SK-N-SH (cell line): Measurements from ENCODE around the gene MAPKAPK3. TPM values are rescaled to one million over a fixed set of nuclear protein-coding genes. Genes with fewer than 3 reads are reported as not detected.

Experiments used
- CTCF ChIA-PET: fragments of 300-600, 350-600 bp; formaldehyde crosslinking; extraction: SDS; loops from one replicate; lab custom pipeline; 2021; lab: Yijun Ruan, JAX
- POLR2A ChIA-PET: fragments of 350-600 bp; sonication (Branson Sonifier 250); formaldehyde crosslinking; extraction: SDS; loops from one replicate; lab custom pipeline; 2020; ENCODE audit warnings: antibody characterized with exemption, inconsistent platforms; lab: Yijun Ruan, JAX
- DNase-seq: peaks from one replicate; pipeline ENCODE4 v3.0.0; 2012
- H2AFZ ChIP-seq: fragments of 200-600 bp; sonication (generic); 2 replicates; pipeline ENCODE4 v1.8.1; 2016; ENCODE audit warnings: antibody characterized with exemption, mild to moderate bottlenecking, low read depth
- H3F3A ChIP-seq: fragments of 200-600 bp; sonication (generic); replicated peaks from 2 replicates; pipeline ENCODE3; 2016; ENCODE audit warnings: antibody characterized with exemption, mild to moderate bottlenecking; ENCODE audit not compliant: insufficient read depth
- H3K27ac ChIP-seq, 2 experiments: fragments of 200-500 bp in 1 of 2; fragments of 200-600 bp in 1 of 2; sonication (Bioruptor generic) in 1 of 2; sonication (generic), shearing (Covaris generic) in 1 of 2; 2 replicates each; pipeline versions ENCODE4 v1.5.1 to v1.6.1; 2014 to 2016; ENCODE audit warnings: low read depth in 2 of 2, inconsistent platforms in 1 of 2, low read length in 1 of 2, mild to moderate bottlenecking in 1 of 2, mixed read lengths in 1 of 2
- H3K27me3 ChIP-seq: fragments of 200-600 bp; sonication (generic), shearing (Covaris generic); 2 replicates; pipeline ENCODE4 v1.6.1; 2016; ENCODE audit warnings: mixed run types; ENCODE audit not compliant: insufficient read depth
- H3K36me3 ChIP-seq, 2 experiments: fragments of 200-500 bp in 1 of 2; fragments of 200-600 bp in 1 of 2; sonication (Bioruptor generic) in 1 of 2; sonication (generic) in 1 of 2; replicated peaks in 1 of 2; 2 replicates each; pipeline versions ENCODE3 to v1.5.1; 2014 to 2016; ENCODE audit warnings: low read length in 1 of 2, mild to moderate bottlenecking in 1 of 2; ENCODE audit not compliant: insufficient read depth in 2 of 2, control insufficient read depth in 1 of 2
- H3K4me1 ChIP-seq, 2 experiments: fragments of 200-500 bp in 1 of 2; fragments of 200-600 bp in 1 of 2; sonication (Bioruptor generic) in 1 of 2; sonication (generic), shearing (Covaris generic) in 1 of 2; 2 replicates each; pipeline versions ENCODE4 v1.5.1 to v1.6.1; 2014 to 2016; ENCODE audit warnings: low read depth in 1 of 2, low read length in 1 of 2, mixed run types in 1 of 2; ENCODE audit not compliant: insufficient read depth in 2 of 2, control insufficient read depth in 1 of 2
- H3K4me2 ChIP-seq: fragments of 200-600 bp; sonication (generic), shearing (Covaris generic); 2 replicates; pipeline ENCODE4 v1.6.1; 2017; ENCODE audit warnings: mixed run types
- H3K4me3 ChIP-seq, 2 experiments: fragments of 200-500 bp in 1 of 2; fragments of 200-600 bp in 1 of 2; sonication (Bioruptor generic) in 1 of 2; sonication (generic), shearing (Covaris generic) in 1 of 2; 2 replicates each; pipeline versions ENCODE4 v1.5.1 to v1.8.1; 2014 to 2016; ENCODE audit warnings: low read depth in 2 of 2, inconsistent platforms in 1 of 2, low read length in 1 of 2, mild to moderate bottlenecking in 1 of 2, mixed read lengths in 1 of 2, moderate library complexity in 1 of 2
- H3K79me2 ChIP-seq: fragments of 200-600 bp; sonication (generic); 2 replicates; pipeline ENCODE4 v1.8.1; 2017; ENCODE audit warnings: mild to moderate bottlenecking; ENCODE audit not compliant: insufficient read depth
- H3K9ac ChIP-seq: fragments of 200-600 bp; sonication (generic); 2 replicates; pipeline ENCODE4 v1.6.1; 2017; ENCODE audit warnings: mixed run types
- H3K9me2 ChIP-seq: fragments of 200-600 bp; sonication (generic); 2 replicates; pipeline ENCODE4 v1.6.1; 2017; ENCODE audit warnings: mixed run types
- H3K9me3 ChIP-seq: fragments of 200-600 bp; sonication (generic); 2 replicates; pipeline ENCODE4 v1.6.1; 2017; ENCODE audit warnings: mixed run types, mild to moderate bottlenecking, moderate library complexity
- H4K20me1 ChIP-seq: fragments of 200-600 bp; sonication (generic); 2 replicates; pipeline ENCODE4 v1.6.1; 2017; ENCODE audit warnings: mild to moderate bottlenecking, mixed run types; ENCODE audit not compliant: insufficient read depth
- CHD2 ChIP-seq: fragments of 150-350 bp; IDR thresholded peaks from 2 replicates; pipeline ENCODE4 v1.6.1; 2018; ENCODE audit warnings: low read length; ENCODE audit not compliant: partially characterized antibody
- EP300 ChIP-seq, 2 experiments: IDR thresholded peaks; 2 replicates each; pipeline versions ENCODE4 v1.4.0 to v1.6.1; 2012; ENCODE audit warnings: borderline replicate concordance in 1 of 2, low read depth in 1 of 2, low read length in 1 of 2
- FOSL2 ChIP-seq: IDR thresholded peaks from 2 replicates; pipeline ENCODE4 v1.4.0; 2012; ENCODE audit warnings: low read depth, mild to moderate bottlenecking, moderate library complexity, borderline replicate concordance
- MXI1 ChIP-seq: IDR thresholded peaks from 2 replicates; pipeline ENCODE4 v1.6.1; 2012; ENCODE audit warnings: mild to moderate bottlenecking, low read depth, low read length, improper control_type of control experiment
- RFX5 ChIP-seq: IDR thresholded peaks from 2 replicates; pipeline ENCODE4 v1.6.1; 2012; ENCODE audit warnings: mild to moderate bottlenecking, improper control_type of control experiment, low read length
- TCF12 ChIP-seq: IDR thresholded peaks from 2 replicates; pipeline ENCODE4 v1.4.0; 2012
- YY1 ChIP-seq: IDR thresholded peaks from 2 replicates; pipeline ENCODE4 v1.4.0; 2012; ENCODE audit warnings: low read depth, mild to moderate bottlenecking
- WGBS: methylation state at CpG from one replicate; pipeline ENCODE4 v1.1.6; 2017; ENCODE audit warnings: low lambda C conversion rate; 5-methylcytosine and 5-hydroxymethylcytosine counted together
- polyA plus RNA-seq, 3 experiments: library from polyadenylated mRNA; depleted of rRNA; stranded (reverse); fragments of >200 nt; gene quantifications; 2 replicates each; pipeline ENCODE4 v1.2.3, GENCODE V29; 2012

MAPKAPK3 gene
- polyA plus RNA-seq, 1 of the 3 experiments (the other 2 are of a cell fraction), result 29.4 TPM

- TF ChIP-seq EP300 (IDR thresholded peaks at IDR 0.05; ENCODE audit: borderline replicate concordance in 1 of 2, low read depth in 1 of 2, low read length in 1 of 2), result no peak
Observed at GRCh38 chr3:50609763-50610085, 7.2 kb upstream of the MAPKAPK3 start (continued).

DNA sequence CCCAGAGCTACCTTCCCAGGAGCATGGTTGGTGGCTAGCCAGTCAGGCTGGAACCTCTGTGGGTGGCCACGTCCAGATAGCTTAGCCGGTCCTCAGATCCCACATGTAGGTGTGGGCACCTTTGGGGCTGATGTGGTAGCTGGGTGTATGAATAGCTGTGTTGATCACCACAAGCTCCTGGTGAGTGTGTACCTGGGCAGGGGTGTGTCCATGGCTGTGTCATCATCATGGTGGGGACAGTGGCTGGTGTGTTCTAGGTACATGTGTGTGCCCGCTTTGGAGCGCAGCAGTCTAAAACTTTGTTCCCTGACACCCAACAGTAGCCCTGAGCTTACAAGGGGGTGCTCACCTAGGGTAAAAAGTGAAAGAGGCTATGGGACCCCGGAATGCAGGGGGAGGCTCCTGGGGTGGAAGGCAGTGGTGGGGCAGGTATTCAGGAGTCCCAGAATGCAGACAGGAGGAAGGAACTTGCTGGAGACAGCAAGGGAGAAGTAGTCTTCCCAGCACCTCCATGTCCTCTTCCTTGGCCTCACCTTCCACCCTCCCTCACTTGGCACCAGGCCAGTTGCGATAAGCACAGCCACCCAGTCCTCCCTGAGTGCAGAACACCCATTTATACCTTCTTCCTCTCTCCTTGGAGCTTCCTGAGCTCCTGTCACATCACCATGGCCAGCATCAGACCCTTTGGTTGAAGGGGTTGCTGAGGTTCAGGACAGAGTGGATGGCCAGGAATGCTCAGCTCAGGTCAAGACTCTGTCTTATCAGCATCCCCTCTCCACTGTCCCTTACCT is 6.6 kb upstream of the MAPKAPK3 start:
- H4K20me1 ChIP-seq, result no peaks in the 10 kb centered on the region
- H3K9me3 ChIP-seq, result no peaks in the 10 kb centered on the region
- H3F3A ChIP-seq, result no peaks in the 10 kb centered on the region
- no peak overlapping the region for H3K27ac ChIP-seq
- H3K4me3 ChIP-seq, result peak overlapping the region in 1 of 2 experiments; percentile 56; a peak in 1 of 4 replicates
- no peak for TF ChIP-seq MXI1
- no peaks in the 10 kb centered on the region for H3K9me2 ChIP-seq
- H3K4me2 ChIP-seq, result peak overlapping the region; percentile 87; the same call in 1 of the 2 replicates
- no peak for DNase-seq
- H3K4me1 ChIP-seq, result peaks cover 0 to 34% of the 10 kb centered on the region in 2 experiments; a peak in 1 of 4 replicates
- H3K27me3 ChIP-seq, result no peaks in the 10 kb centered on the region
- H3K9ac ChIP-seq, result no peak overlapping the region
- no peaks in the 10 kb centered on the region for H3K79me2 ChIP-seq
- ChIA-PET CTCF (interaction anchor here (0.6 to 25.1 kb wide), 8 partner anchors 7 to 1059 kb away, joined by 3 to 648 read pairs (median 5); partner anchors contain the start of genes C3orf18 and HEMK1), POLR2A (interaction anchor here (0.8 to 1.6 kb wide), 4 partner anchors 9 to 41 kb away, joined by 3 to 7 read pairs (median 4); partner anchors contain the start of gene HEMK1)
- H3K36me3 ChIP-seq, result peaks cover 0 to 4% of the 10 kb centered on the region in 2 experiments
- 83% methylated on average over 5 of the region's 6 CpGs for WGBS
- no peak overlapping the region for H2AFZ ChIP-seq

- no peaks in the 10 kb centered on the region for H3K79me2 ChIP-seq
- WGBS, result 70% methylated on average over 5 of the region's 10 CpGs
- ChIA-PET CTCF (interaction anchor here (0.5 to 25.1 kb wide), 12 partner anchors 8 to 1059 kb away, joined by 3 to 648 read pairs (median 6); partner anchors contain the start of genes C3orf18 and HEMK1), POLR2A (interaction anchor here (1.2 to 1.6 kb wide), 4 partner anchors 10 to 346 kb away, joined by 3 to 8 read pairs (median 5); partner anchors contain the start of gene HEMK1)
- H3K27ac ChIP-seq, result peak overlapping the region in 1 of 2 experiments; percentile 73; a peak in 2 of 4 replicates
- H3F3A ChIP-seq, result peaks cover under 1% of the 10 kb centered on the region
- peak overlapping the region; percentile 56 to 71 for H3K4me3 ChIP-seq
- H2AFZ ChIP-seq, result peak overlapping the region; percentile 76; the same call in 1 of the 2 replicates
- TF ChIP-seq RFX5 (no peak), TCF12 (no peak), MXI1 (no peak), YY1 (no peak), CHD2 (no peak), FOSL2 (no peak)
- H4K20me1 ChIP-seq, result no peaks in the 10 kb centered on the region
- peaks cover 0 to 38% of the 10 kb centered on the region in 2 experiments; a peak in 1 of 4 replicates for H3K4me1 ChIP-seq
- DNase-seq, result peak; percentile 41
- H3K36me3 ChIP-seq, result peaks cover 0 to 4% of the 10 kb centered on the region in 2 experiments
- peak overlapping the region; percentile 61; the same call in 1 of the 2 replicates for H3K9ac ChIP-seq
- no peaks in the 10 kb centered on the region for H3K9me2 ChIP-seq
- H3K27me3 ChIP-seq, result no peaks in the 10 kb centered on the region
- no peaks in the 10 kb centered on the region for H3K9me3 ChIP-seq
- peak overlapping the region; percentile 87 for H3K4me2 ChIP-seq
Observed at GRCh38 chr3:50610992-50611463, 5.9 kb upstream of the MAPKAPK3 start.
